Psoas muscle (tissue), 8 donors: Measurements from ENCODE around the gene ZNF625. TPM values are rescaled to one million over a fixed set of nuclear protein-coding genes. Genes with fewer than 3 reads are reported as not detected.
A peak's percentile ranks its signal among the peaks of the same experiment; 100 is the strongest.

Source experiments
- ATAC-seq, 4 donors: fragments of 200-7000 bp; cut with Tn5 transposase; one replicate each; pipeline ENCODE4 v1.9.1; 2020; ENCODE audit warnings: moderate library complexity in 3 of 4, mild to moderate bottlenecking in 2 of 4
- DNase-seq, 2 donors: peaks; one replicate each; pipeline ENCODE4 v3.0.0-alpha.2; 2020
- H3K27ac ChIP-seq: fragments of 200-600 bp; one replicate; pipeline ENCODE4 v1.8.0; 2022
- H3K27me3 ChIP-seq, 3 donors: fragments of 200-600 bp in 1 of 3; one replicate each; pipeline versions ENCODE4 v1.6.1 to v1.8.0; 2013 to 2022; ENCODE audit warnings: low read length in 2 of 3, mild to moderate bottlenecking in 2 of 3, moderate library complexity in 1 of 3; ENCODE audit not compliant: insufficient read depth in 3 of 3
- H3K36me3 ChIP-seq, 2 donors: fragments of 200-600 bp in 1 of 2; one replicate each; pipeline versions ENCODE4 v1.6.1 to v1.8.0; 2013 to 2022; ENCODE audit warnings: low read depth in 1 of 2, mild to moderate bottlenecking in 1 of 2, moderate library complexity in 1 of 2; ENCODE audit not compliant: insufficient read depth in 1 of 2
- H3K4me1 ChIP-seq: fragments of 200-600 bp; one replicate; pipeline ENCODE4 v1.8.0; 2022
- H3K4me3 ChIP-seq: fragments of 200-600 bp; one replicate; pipeline ENCODE4 v1.8.0; 2022; ENCODE audit warnings: mild to moderate bottlenecking
- H3K9me3 ChIP-seq: fragments of 200-600 bp; one replicate; pipeline ENCODE4 v1.8.0; 2022
- CTCF ChIP-seq: fragments of 200-600 bp; IDR thresholded peaks from one replicate; pipeline ENCODE4 v1.8.0; 2022; ENCODE audit warnings: antibody characterized with exemption
- WGBS, 3 donors: extraction: QIAGEN DNeasy Blood & Tissue Kit; methylation state at CpG; one replicate each; pipeline versions ENCODE4 v1.1.6 to v1.1.7; 2013; 5-methylcytosine and 5-hydroxymethylcytosine counted together
- intact Hi-C, 2 donors: fragments of 100-400 bp; cut with DNase I; formaldehyde crosslinking; loops; one replicate each; pipeline versions ENCODE4 v1.11.0 to v1.14.2; 2022
- long read RNA-seq, 2 donors: library from polyadenylated mRNA; unstranded; transcript quantifications; one replicate each; pipeline ENCODE4 v2.0.0, GENCODE V29; 2021
- polyA plus RNA-seq, 3 donors: library from polyadenylated mRNA; stranded (reverse); fragments of 200-250 nt; gene quantifications; one replicate each; pipeline ENCODE4 v1.2.3, GENCODE V29; 2013
- total RNA-seq, 4 donors: library from RNA; stranded (reverse); fragmentation: NEBNext Ultra II Directional in 2 of 4; extraction: Animal tissue kit (Norgen Biotek cat#: 25700) in 2 of 4; gene quantifications; one replicate each; pipeline versions ENCODE4 v1.2.1 to v1.2.4, GENCODE V29; 2021 to 2023
- donor health status: healthy with polysubstance abuse.
- donor health status: DM: no; HTN: no; CAD: no; lungs with moderate emphysema.
- donor health status: Bipolar disorder and iron deficiency.
- donor health status: healthy.
- donor health status: DM: yes; HTN: yes; CAD: no.
- donor health status: DM: no; HTN: no; CAD: no.
- donor health status: DM: no; HTN: no; CAD: no.
- donor health status: DM: yes; HTN: yes; CAD: no.

The ZNF625 gene
- total RNA-seq, result 1 to 10 TPM in 2 of 4 donors, under 1 TPM in 2; 0.36 to 2.9 (median 1.1) TPM
- under 1 TPM in 2 of 3 donors, not detected in 1; 0.12 to 0.46 TPM for polyA plus RNA-seq
- long read RNA-seq, donor 1, result 0 reads
- long read RNA-seq, donor 2, result 0 reads

GRCh38 chr19:12156223-12157058 lies at the start of gene ZNF625:
Gene ZNF625 (minus strand): TSS chr19:12156734. CDS start chr19:12156558, 176 bp downstream.
- DNase-seq (peak; percentile 81 to 84), ATAC-seq (peak; percentile 46 to 93 (median 68))
- intact Hi-C loops, result no loop called here
- no peaks in the 10 kb centered on the region for H3K4me1 ChIP-seq
- H3K9me3 ChIP-seq, result no peaks in the 10 kb centered on the region
- WGBS, 3 donors, result 0 to 2% (median 1%) methylated on average over 53 to 58 of the region's 58 CpGs
- peak within 1 kb of the TSS; percentile 78 for H3K4me3 ChIP-seq
- no peak for TF ChIP-seq CTCF
- H3K27me3 ChIP-seq, result peaks cover 0 to 7% (median 0%) of the 10 kb centered on the region in 3 donors
- H3K27ac ChIP-seq, result peak within 1 kb of the TSS; percentile 54
- no peaks in the 10 kb centered on the region for H3K36me3 ChIP-seq

GRCh38 chr19:12205296-12205695 lies 48.8 kb upstream of the ZNF625 start:
- Histone ChIP-seq H3K27ac (no peak overlapping the region), H3K9me3 (peaks cover 61% of the 10 kb centered on the region), H3K4me3 (no peak overlapping the region), H3K27me3 (no peaks in the 10 kb centered on the region), H3K36me3 (peaks cover 0 to 5% of the 10 kb centered on the region in 2 donors), H3K4me1 (no peaks in the 10 kb centered on the region)
- ATAC-seq (no peak), DNase-seq (no peak)
- 91 to 99% (median 97%) methylated on average over 4 of the region's 4 CpGs for WGBS, 3 donors
- intact Hi-C loops, result no loop called here
- no peak for TF ChIP-seq CTCF

- no peak for TF ChIP-seq CTCF
- 45 to 55% (median 53%) methylated on average over 4 of the region's 4 CpGs for WGBS, 3 donors
- DNase-seq, result no peak
- H3K4me3 ChIP-seq, result no peak overlapping the region
- H3K9me3 ChIP-seq, result peaks cover 42% of the 10 kb centered on the region
- H3K27me3 ChIP-seq, result no peaks in the 10 kb centered on the region
- no peaks in the 10 kb centered on the region for H3K4me1 ChIP-seq
- no peak for ATAC-seq
- intact Hi-C loops, result no loop called here
- no peak overlapping the region for H3K27ac ChIP-seq
- no peaks in the 10 kb centered on the region for H3K36me3 ChIP-seq
These were observed 45.7 kb upstream of the ZNF625 start for GRCh38 chr19:12202250-12202649.

- no peak for ATAC-seq
- Histone ChIP-seq H3K9me3 (peaks cover 22% of the 10 kb centered on the region), H3K4me1 (no peaks in the 10 kb centered on the region), H3K27me3 (no peaks in the 10 kb centered on the region), H3K4me3 (no peak overlapping the region), H3K36me3 (no peaks in the 10 kb centered on the region), H3K27ac (no peak overlapping the region)
- WGBS, 3 donors, result 79 to 92% (median 86%) methylated on average over 3 of the region's 3 CpGs
- no peak for TF ChIP-seq CTCF
- no peak for DNase-seq
- intact Hi-C loops, result no loop called here
These were observed 43.4 kb upstream of the ZNF625 start for GRCh38 chr19:12199757-12200419.
